HepG2 (cell line): ENCODE measurements around the gene SCRG1. TPM values are rescaled to one million over a fixed set of nuclear protein-coding genes. Genes with fewer than 3 reads are reported as not detected.

Experiments used
- ATAC-seq: fragments of 200-7000 bp; cut with Tn5 transposase; 3 replicates; pipeline ENCODE4 v1.9.1; 2020; ENCODE audit warnings: mild to moderate bottlenecking, moderate library complexity
- BruUV-seq: library from RNA; stranded (reverse); fragments of 400-500 nt; replicated peaks from 2 replicates; lab custom pipeline; 2021; lab: Mats Ljungman, UMichigan
- CTCF ChIA-PET: fragments of 300-600 bp; formaldehyde crosslinking; extraction: SDS; loops from one replicate; lab custom pipeline; 2021; ENCODE audit warnings: low total read pairs, inconsistent platforms, low intra/inter-chr PET ratio; lab: Yijun Ruan, JAX
- POLR2A ChIA-PET: fragments of 350-600 bp; sonication (Branson Sonifier 250); formaldehyde crosslinking; loops from one replicate; lab custom pipeline; 2020; ENCODE audit warnings: antibody characterized with exemption, inconsistent platforms; lab: Yijun Ruan, JAX
- DNase-seq: peaks from one replicate; pipeline ENCODE4 v3.0.0-alpha.2; 2015; ENCODE audit warnings: low spot score
- FAIRE-seq: peaks from 3 replicates; lab custom pipeline; 2011; peaks lifted over from hg19 to GRCh38; lab: Jason Lieb, UNC
- H2AFZ ChIP-seq: one replicate; pipeline ENCODE4 v1.6.1; 2011; ENCODE audit warnings: low read length, inconsistent platforms
- H3K27ac ChIP-seq: fragments of 300-600 bp; 3 replicates; pipeline ENCODE4 v1.8.0; 2011; ENCODE audit warnings: mixed run types, mild to moderate bottlenecking, mixed read lengths, low read length, inconsistent platforms; ENCODE audit not compliant: insufficient read depth; ENCODE audit errors: extremely low read length
- H3K27me3 ChIP-seq, 2 experiments: fragments of 200-600 bp in 1 of 2; 2 replicates in 1 of 2; 3 replicates in 1 of 2; pipeline versions ENCODE4 v1.6.0 to v1.8.0; 2011; ENCODE audit warnings: low read length in 2 of 2, mild to moderate bottlenecking in 2 of 2, moderate library complexity in 2 of 2, inconsistent platforms in 1 of 2; ENCODE audit not compliant: insufficient read depth in 2 of 2, control insufficient read depth in 1 of 2
- H3K36me3 ChIP-seq, 2 experiments: fragments of 200-600 bp in 1 of 2; replicated peaks in 1 of 2; 2 replicates in 1 of 2; 3 replicates in 1 of 2; pipeline versions ENCODE4 v1.5.1 to v1.8.0; 2011; ENCODE audit warnings: low read length in 2 of 2, inconsistent platforms in 1 of 2; ENCODE audit not compliant: insufficient read depth in 2 of 2, control insufficient read depth in 1 of 2
- H3K4me1 ChIP-seq: 2 replicates; pipeline ENCODE4 v1.5.1; 2012; ENCODE audit warnings: low read length, inconsistent platforms; ENCODE audit not compliant: insufficient read depth
- H3K4me2 ChIP-seq: 2 replicates; pipeline ENCODE4 v1.6.0; 2011; ENCODE audit warnings: low read depth, low read length, inconsistent platforms
- H3K4me3 ChIP-seq, 3 experiments: fragments of 200-600 bp in 1 of 3; sonication (generic), shearing (Covaris generic) in 1 of 3; replicated peaks in 1 of 3; 2 replicates each; pipeline ENCODE4 v1.5.1; 2011 to 2016; ENCODE audit warnings: low read length in 3 of 3, inconsistent platforms in 2 of 3, low read depth in 2 of 3, mild to moderate bottlenecking in 2 of 3, control low read depth in 1 of 3, mixed read lengths in 1 of 3; ENCODE audit not compliant: insufficient read depth in 1 of 3
- H3K79me2 ChIP-seq: one replicate; pipeline ENCODE4 v1.6.1; 2011; ENCODE audit warnings: low read length, inconsistent platforms; ENCODE audit not compliant: insufficient read depth
- H3K9ac ChIP-seq: 2 replicates; pipeline ENCODE4 v1.6.0; 2011; ENCODE audit warnings: mild to moderate bottlenecking, low read depth, low read length, inconsistent platforms; ENCODE audit not compliant: insufficient read depth
- H3K9me3 ChIP-seq: 2 replicates; pipeline ENCODE4 v1.5.1; 2012; ENCODE audit warnings: mild to moderate bottlenecking, low read length
- H4K20me1 ChIP-seq: 2 replicates; pipeline ENCODE4 v1.6.0; 2011; ENCODE audit warnings: inconsistent platforms, mild to moderate bottlenecking, low read length, moderate library complexity; ENCODE audit not compliant: insufficient read depth
- CREM ChIP-seq, 2 experiments: sonication (generic) in 1 of 2; formaldehyde crosslinking in 1 of 2; IDR thresholded peaks; 2 replicates each; pipeline versions ENCODE4 v1.4.0 to v1.6.1; 2016 to 2020; ENCODE audit warnings: antibody characterized with exemption in 1 of 2, mild to moderate bottlenecking in 1 of 2, missing genetic modification reagents in 1 of 2
- HHEX ChIP-seq: IDR thresholded peaks from 2 replicates; pipeline ENCODE4 v1.6.1; 2016; ENCODE audit warnings: control low read depth
- NFIB ChIP-seq: sonication (generic); formaldehyde crosslinking; IDR thresholded peaks from 2 replicates; pipeline ENCODE4 v1.9.0; 2021; ENCODE audit warnings: missing genetic modification reagents, mild to moderate bottlenecking, borderline replicate concordance
- RBM22 ChIP-seq: fragments of 200-400 bp; formaldehyde crosslinking; optimal IDR thresholded peaks from 2 replicates; pipeline ENCODE3; 2017; ENCODE audit warnings: mild to moderate bottlenecking, low read length, moderate library complexity
- TBX3 ChIP-seq: fragments of 450-650 bp; IDR thresholded peaks from 2 replicates; pipeline ENCODE4 v1.6.1; 2017; ENCODE audit warnings: antibody characterized with exemption, mild to moderate bottlenecking, inconsistent platforms, borderline replicate concordance
- ZFY ChIP-seq: sonication (generic); formaldehyde crosslinking; IDR thresholded peaks from 2 replicates; pipeline ENCODE4 v1.4.0; 2020; ENCODE audit warnings: missing genetic modification reagents
- ZNF136 ChIP-seq: sonication (generic); formaldehyde crosslinking; IDR thresholded peaks from 2 replicates; pipeline ENCODE4 v1.8.1; 2022; ENCODE audit warnings: low read depth, mild to moderate bottlenecking, moderate library complexity, missing genetic modification reagents
- ZNF558 ChIP-seq: sonication (generic); formaldehyde crosslinking; IDR thresholded peaks from 2 replicates; pipeline ENCODE4 v1.9.0; 2022; ENCODE audit warnings: mild to moderate bottlenecking, missing genetic modification reagents, borderline replicate concordance
- ZNF7 ChIP-seq: IDR thresholded peaks from 2 replicates; pipeline ENCODE4 v1.6.1; 2016; ENCODE audit warnings: missing biosample characterization, missing genetic modification reagents
- ZNF816 ChIP-seq: sonication (generic); formaldehyde crosslinking; IDR thresholded peaks from 2 replicates; pipeline ENCODE4 v1.8.0; 2022; ENCODE audit warnings: missing genetic modification reagents, mild to moderate bottlenecking, borderline replicate concordance
- ZNF878 ChIP-seq: sonication (generic); formaldehyde crosslinking; IDR thresholded peaks from 2 replicates; pipeline ENCODE4 v1.8.1; 2023; ENCODE audit warnings: mild to moderate bottlenecking, missing genetic modification reagents, moderate library complexity
- WGBS: methylation state at CpG from one replicate; pipeline ENCODE4 v1.1.6; 2017; ENCODE audit warnings: low lambda C conversion rate; 5-methylcytosine and 5-hydroxymethylcytosine counted together
- in situ Hi-C: cut with HindIII; loops from 2 replicates; pipeline ENCODE4 v1.10.0; 2017; ENCODE audit warnings: low pct_unique_long_range_greater_than_20kb; ENCODE audit not compliant: extremely low pct_ligation_motif_present
- intact Hi-C: fragments of 100-400 bp; cut with micrococcal nuclease; formaldehyde crosslinking; loops from one replicate; pipeline ENCODE4 v1.10.0; 2022; ENCODE audit not compliant: unreplicated experiment
- polyA plus RNA-seq, 8 experiments: library from polyadenylated mRNA; depleted of rRNA in 3 of 8; stranded (reverse) in 7 of 8; unstranded in 1 of 8; fragments of >200 nt; fragmentation: Illumina TruSeq in 4 of 8; extraction: Trizol in 4 of 8; gene quantifications; 2 replicates each; pipeline versions ENCODE4 v1.2.1 to v1.2.3, GENCODE V29; 2011 to 2016; ENCODE audit warnings: low read depth in 4 of 8, missing spikeins in 1 of 8, mixed read lengths in 1 of 8; ENCODE audit not compliant: insufficient read depth in 1 of 8
- total RNA-seq, 5 experiments: library from RNA; depleted of rRNA; stranded (reverse); fragments of >200 nt; fragmentation: Illumina TruSeq; extraction: Trizol; gene quantifications; 2 replicates each; pipeline ENCODE4 v1.2.3, GENCODE V29; 2016; ENCODE audit warnings: low read depth in 1 of 5
- TF ChIP-seq, protein P1 (sequence below): IDR thresholded peaks from 2 replicates; pipeline ENCODE4 v1.6.1; 2012; ENCODE audit warnings: low read length, improper control_type of control experiment
- TF ChIP-seq, protein P2 (sequence below): IDR thresholded peaks from 2 replicates; pipeline ENCODE4 v1.6.1; 2016; ENCODE audit warnings: control low read depth
- TF ChIP-seq, protein P3 (sequence below): sonication (generic); formaldehyde crosslinking; IDR thresholded peaks from 2 replicates; pipeline ENCODE4 v1.4.0; 2020; ENCODE audit warnings: missing genetic modification reagents
- TF ChIP-seq, protein P4 (sequence below): sonication (generic); formaldehyde crosslinking; IDR thresholded peaks from 2 replicates; pipeline ENCODE4 v1.4.0; 2020; ENCODE audit warnings: missing genetic modification reagents, mild to moderate bottlenecking, borderline replicate concordance

SCRG1 gene
- total and polyA plus RNA-seq, 2 of the 13 experiments (the other 11 are each of a cell fraction or from before 2014, with no cell fraction given) = not detected

DNA sequence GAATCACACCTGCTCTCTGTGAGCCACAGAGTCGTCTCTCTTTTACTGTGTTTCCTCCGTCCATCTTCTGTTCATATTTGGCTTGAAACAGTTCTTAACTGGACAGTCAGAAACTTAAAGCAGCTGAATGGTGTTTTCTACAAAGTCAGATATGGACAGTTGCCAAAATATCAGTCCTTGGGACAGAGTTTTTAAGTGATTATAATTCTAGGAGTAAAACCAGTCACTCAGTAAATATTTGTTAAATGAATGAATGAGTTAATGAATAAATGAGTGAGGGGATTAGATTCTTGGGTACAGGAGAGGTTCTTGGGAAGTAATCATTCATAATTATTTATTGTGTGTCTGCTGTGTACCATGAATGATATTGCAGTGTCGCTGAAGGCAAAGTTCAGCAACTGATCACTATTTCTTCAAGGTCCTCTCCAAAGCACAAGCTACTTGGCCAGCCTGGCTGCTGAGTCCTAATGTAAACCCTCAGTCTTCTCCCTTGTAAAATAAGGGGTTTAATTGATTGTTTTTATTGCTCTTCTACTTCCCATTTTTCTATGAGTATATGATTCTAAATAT is 5.5 kb upstream of the SCRG1 start:
- no peak overlapping the region for H3K4me2 ChIP-seq
- in situ Hi-C loops (loop anchor here (25.0 kb wide), 1 partner anchor 392 kb away; no protein-coding TSS in a partner anchor), intact Hi-C loops (no loop called here)
- CTCF ChIA-PET = no interaction called here
- H3K27me3 ChIP-seq = no peaks in the 10 kb centered on the region; a peak in 1 of 5 replicates
- H3K9me3 ChIP-seq = no peaks in the 10 kb centered on the region
- H3K9ac ChIP-seq = no peak overlapping the region
- TF ChIP-seq ZNF878 (CRISPR knock-in tag) (no peak), ZFY (CRISPR knock-in tag) (no peak), ZNF136 (CRISPR knock-in tag) (no peak), ZNF558 (CRISPR knock-in tag) (no peak), ZNF816 (CRISPR knock-in tag) (no peak), ZNF7 (CRISPR knock-in tag) (no peak), NFIB (CRISPR knock-in tag) (no peak), CREM (IDR thresholded peaks at IDR 0.05) (no peak), CREM (CRISPR knock-in tag; IDR thresholded peaks at IDR 0.05) (no peak), TBX3 (no peak), RBM22 (no peak), HHEX (CRISPR knock-in tag) (no peak)
- TF ChIP-seq, protein P1, sequence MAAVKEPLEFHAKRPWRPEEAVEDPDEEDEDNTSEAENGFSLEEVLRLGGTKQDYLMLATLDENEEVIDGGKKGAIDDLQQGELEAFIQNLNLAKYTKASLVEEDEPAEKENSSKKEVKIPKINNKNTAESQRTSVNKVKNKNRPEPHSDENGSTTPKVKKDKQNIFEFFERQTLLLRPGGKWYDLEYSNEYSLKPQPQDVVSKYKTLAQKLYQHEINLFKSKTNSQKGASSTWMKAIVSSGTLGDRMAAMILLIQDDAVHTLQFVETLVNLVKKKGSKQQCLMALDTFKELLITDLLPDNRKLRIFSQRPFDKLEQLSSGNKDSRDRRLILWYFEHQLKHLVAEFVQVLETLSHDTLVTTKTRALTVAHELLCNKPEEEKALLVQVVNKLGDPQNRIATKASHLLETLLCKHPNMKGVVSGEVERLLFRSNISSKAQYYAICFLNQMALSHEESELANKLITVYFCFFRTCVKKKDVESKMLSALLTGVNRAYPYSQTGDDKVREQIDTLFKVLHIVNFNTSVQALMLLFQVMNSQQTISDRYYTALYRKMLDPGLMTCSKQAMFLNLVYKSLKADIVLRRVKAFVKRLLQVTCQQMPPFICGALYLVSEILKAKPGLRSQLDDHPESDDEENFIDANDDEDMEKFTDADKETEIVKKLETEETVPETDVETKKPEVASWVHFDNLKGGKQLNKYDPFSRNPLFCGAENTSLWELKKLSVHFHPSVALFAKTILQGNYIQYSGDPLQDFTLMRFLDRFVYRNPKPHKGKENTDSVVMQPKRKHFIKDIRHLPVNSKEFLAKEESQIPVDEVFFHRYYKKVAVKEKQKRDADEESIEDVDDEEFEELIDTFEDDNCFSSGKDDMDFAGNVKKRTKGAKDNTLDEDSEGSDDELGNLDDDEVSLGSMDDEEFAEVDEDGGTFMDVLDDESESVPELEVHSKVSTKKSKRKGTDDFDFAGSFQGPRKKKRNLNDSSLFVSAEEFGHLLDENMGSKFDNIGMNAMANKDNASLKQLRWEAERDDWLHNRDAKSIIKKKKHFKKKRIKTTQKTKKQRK = no peak
- TF ChIP-seq, protein P2, sequence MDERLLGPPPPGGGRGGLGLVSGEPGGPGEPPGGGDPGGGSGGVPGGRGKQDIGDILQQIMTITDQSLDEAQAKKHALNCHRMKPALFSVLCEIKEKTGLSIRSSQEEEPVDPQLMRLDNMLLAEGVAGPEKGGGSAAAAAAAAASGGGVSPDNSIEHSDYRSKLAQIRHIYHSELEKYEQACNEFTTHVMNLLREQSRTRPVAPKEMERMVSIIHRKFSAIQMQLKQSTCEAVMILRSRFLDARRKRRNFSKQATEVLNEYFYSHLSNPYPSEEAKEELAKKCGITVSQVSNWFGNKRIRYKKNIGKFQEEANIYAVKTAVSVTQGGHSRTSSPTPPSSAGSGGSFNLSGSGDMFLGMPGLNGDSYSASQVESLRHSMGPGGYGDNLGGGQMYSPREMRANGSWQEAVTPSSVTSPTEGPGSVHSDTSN (CRISPR knock-in tag) = no peak
- TF ChIP-seq, protein P3, sequence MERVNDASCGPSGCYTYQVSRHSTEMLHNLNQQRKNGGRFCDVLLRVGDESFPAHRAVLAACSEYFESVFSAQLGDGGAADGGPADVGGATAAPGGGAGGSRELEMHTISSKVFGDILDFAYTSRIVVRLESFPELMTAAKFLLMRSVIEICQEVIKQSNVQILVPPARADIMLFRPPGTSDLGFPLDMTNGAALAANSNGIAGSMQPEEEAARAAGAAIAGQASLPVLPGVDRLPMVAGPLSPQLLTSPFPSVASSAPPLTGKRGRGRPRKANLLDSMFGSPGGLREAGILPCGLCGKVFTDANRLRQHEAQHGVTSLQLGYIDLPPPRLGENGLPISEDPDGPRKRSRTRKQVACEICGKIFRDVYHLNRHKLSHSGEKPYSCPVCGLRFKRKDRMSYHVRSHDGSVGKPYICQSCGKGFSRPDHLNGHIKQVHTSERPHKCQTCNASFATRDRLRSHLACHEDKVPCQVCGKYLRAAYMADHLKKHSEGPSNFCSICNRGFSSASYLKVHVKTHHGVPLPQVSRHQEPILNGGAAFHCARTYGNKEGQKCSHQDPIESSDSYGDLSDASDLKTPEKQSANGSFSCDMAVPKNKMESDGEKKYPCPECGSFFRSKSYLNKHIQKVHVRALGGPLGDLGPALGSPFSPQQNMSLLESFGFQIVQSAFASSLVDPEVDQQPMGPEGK = no peak
- TF ChIP-seq, protein P4, sequence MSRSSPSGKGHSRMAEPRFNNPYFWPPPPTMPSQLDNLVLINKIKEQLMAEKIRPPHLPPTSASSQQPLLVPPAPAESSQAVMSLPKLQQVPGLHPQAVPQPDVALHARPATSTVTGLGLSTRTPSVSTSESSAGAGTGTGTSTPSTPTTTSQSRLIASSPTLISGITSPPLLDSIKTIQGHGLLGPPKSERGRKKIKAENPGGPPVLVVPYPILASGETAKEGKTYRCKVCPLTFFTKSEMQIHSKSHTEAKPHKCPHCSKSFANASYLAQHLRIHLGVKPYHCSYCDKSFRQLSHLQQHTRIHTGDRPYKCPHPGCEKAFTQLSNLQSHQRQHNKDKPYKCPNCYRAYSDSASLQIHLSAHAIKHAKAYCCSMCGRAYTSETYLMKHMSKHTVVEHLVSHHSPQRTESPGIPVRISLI = no peak
- FAIRE-seq = no peak
- no peaks in the 10 kb centered on the region for H3K79me2 ChIP-seq
- no peak for DNase-seq
- 41% methylated on average over 3 of the region's 3 CpGs for WGBS
- no TSS peak for BruUV-seq
- ATAC-seq = no peak
- POLR2A ChIA-PET = no interaction called here
- no peak overlapping the region for H3K4me3 ChIP-seq
- H2AFZ ChIP-seq = no peak overlapping the region
- no peaks in the 10 kb centered on the region for H3K4me1 ChIP-seq
- no peaks in the 10 kb centered on the region for H4K20me1 ChIP-seq
- H3K36me3 ChIP-seq = no peaks in the 10 kb centered on the region
- H3K27ac ChIP-seq = no peak overlapping the region
